K562 treated with DMSO at 1 percent for 4 hours (cell line): ENCODE measurements around the gene PRSS12. TPM values are rescaled to one million over a fixed set of nuclear protein-coding genes. Genes with fewer than 3 reads are reported as not detected.

Experiments used
- total RNA-seq: library from RNA; unstranded; fragments of 300-600 nt; gene quantifications from 2 replicates; pipeline ENCODE4 v1.2.3, GENCODE V29; 2022; ENCODE audit not compliant: insufficient read depth

Gene PRSS12, protein sequence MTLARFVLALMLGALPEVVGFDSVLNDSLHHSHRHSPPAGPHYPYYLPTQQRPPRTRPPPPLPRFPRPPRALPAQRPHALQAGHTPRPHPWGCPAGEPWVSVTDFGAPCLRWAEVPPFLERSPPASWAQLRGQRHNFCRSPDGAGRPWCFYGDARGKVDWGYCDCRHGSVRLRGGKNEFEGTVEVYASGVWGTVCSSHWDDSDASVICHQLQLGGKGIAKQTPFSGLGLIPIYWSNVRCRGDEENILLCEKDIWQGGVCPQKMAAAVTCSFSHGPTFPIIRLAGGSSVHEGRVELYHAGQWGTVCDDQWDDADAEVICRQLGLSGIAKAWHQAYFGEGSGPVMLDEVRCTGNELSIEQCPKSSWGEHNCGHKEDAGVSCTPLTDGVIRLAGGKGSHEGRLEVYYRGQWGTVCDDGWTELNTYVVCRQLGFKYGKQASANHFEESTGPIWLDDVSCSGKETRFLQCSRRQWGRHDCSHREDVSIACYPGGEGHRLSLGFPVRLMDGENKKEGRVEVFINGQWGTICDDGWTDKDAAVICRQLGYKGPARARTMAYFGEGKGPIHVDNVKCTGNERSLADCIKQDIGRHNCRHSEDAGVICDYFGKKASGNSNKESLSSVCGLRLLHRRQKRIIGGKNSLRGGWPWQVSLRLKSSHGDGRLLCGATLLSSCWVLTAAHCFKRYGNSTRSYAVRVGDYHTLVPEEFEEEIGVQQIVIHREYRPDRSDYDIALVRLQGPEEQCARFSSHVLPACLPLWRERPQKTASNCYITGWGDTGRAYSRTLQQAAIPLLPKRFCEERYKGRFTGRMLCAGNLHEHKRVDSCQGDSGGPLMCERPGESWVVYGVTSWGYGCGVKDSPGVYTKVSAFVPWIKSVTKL
- not detected in 2 replicates for total RNA-seq

DNA sequence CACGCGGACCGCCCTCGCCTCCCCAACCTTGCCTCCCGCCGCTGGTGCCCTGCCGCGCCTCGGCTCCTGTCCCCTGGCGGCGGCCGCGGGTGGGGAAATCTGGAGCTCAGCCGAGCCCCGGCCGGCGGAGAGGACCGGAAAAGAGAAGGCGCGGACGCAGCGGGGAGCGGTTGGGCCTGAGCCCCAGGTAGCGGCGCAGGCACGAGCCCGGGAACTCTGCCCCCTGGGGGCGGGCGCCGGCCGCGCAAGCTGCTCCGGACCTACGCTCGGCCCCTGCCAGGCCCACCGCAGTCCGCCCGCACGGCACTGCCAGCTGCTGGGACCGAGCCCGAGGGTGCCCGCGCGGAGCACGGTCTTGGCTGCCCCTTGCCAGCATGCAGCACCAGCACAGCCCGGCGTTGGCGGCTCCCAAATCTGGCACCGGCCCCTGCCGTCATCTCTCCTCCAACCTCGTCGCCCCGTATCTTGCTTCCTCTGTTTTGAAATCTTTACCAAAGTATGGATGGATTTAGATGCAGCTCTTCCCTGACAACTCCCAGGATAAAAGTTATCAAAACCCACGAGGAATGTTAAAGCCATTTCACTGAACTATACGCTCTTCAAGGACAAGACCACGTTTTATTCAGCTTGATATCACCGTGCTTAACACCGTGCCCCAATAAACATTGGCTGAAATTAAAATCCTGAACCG is at the start of gene PRSS12:
PRSS12 (minus strand) TSS at position 161 of the 691 bp plus-strand sequence. CDS start 283 bp downstream, outside the sequence.

